GM21576 (cell line): Measurements from ENCODE around the gene SUMO3.

ENCODE experiments used
- ATAC-seq: cut with Tn5 transposase; IDR thresholded peaks from one replicate; pipeline ENCODE4 v1.9.1; 2021; ENCODE audit warnings: mild to moderate bottlenecking, moderate library complexity; ENCODE audit not compliant: unreplicated experiment

The SUMO3 gene

GRCh38 chr21:44817914-44818639 lies at the start of gene SUMO3:
Gene SUMO3, minus strand, starts transcription at chr21:44818062. Its CDS starts 94 bp downstream, at chr21:44817968.
- ATAC-seq = peak; percentile 44

GRCh38 chr21:44867464-44867863 lies 49.6 kb upstream of the SUMO3 start:
- no peak for ATAC-seq

- ATAC-seq = no peak
These were observed 48.9 kb upstream of the SUMO3 start for GRCh38 chr21:44866780-44867179.

GRCh38 chr21:44865561-44866280 lies 47.9 kb upstream of the SUMO3 start:
- no peak for ATAC-seq

GRCh38 chr21:44862869-44863685 lies 45.2 kb upstream of the SUMO3 start:
- no peak for ATAC-seq

GRCh38 chr21:44858791-44859190 lies 40.9 kb upstream of the SUMO3 start:
- no peak for ATAC-seq

- ATAC-seq = no peak
These were observed 40.4 kb upstream of the SUMO3 start for GRCh38 chr21:44858291-44858690.

- no peak for ATAC-seq
These were observed 39.4 kb upstream of the SUMO3 start for GRCh38 chr21:44857127-44857892.

- ATAC-seq = no peak
These were observed 38.3 kb upstream of the SUMO3 start for GRCh38 chr21:44856131-44856530.

- ATAC-seq = no peak
These were observed 37.7 kb upstream of the SUMO3 start for GRCh38 chr21:44855572-44855971.

GRCh38 chr21:44854664-44855446 lies 37.0 kb upstream of the SUMO3 start:
- no peak for ATAC-seq

- ATAC-seq = no peak
These were observed 36.5 kb upstream of the SUMO3 start for GRCh38 chr21:44854391-44854663.

GRCh38 chr21:44853601-44854390 lies 35.9 kb upstream of the SUMO3 start:
- no peak for ATAC-seq

GRCh38 chr21:44850905-44851657 lies 33.2 kb upstream of the SUMO3 start:
- no peak for ATAC-seq

GRCh38 chr21:44850208-44850800 lies 32.4 kb upstream of the SUMO3 start:
- no peak for ATAC-seq

GRCh38 chr21:44849616-44850130 lies 31.8 kb upstream of the SUMO3 start:
- no peak for ATAC-seq

- ATAC-seq = no peak
These were observed 31.1 kb upstream of the SUMO3 start for GRCh38 chr21:44848821-44849521.
